D721Med (cell line): ENCODE results near the gene LYRM2.

Source experiments
- DNase-seq: peaks from one replicate; pipeline ENCODE4 v3.0.0; 2011; ENCODE audit warnings: low spot score; ENCODE audit not compliant: insufficient read length
- FAIRE-seq: peaks from 2 replicates; lab custom pipeline; 2011; peaks lifted over from hg19 to GRCh38; lab: Jason Lieb, UNC
- TF ChIP-seq, protein P1 (sequence below): IDR thresholded peaks from 2 replicates; pipeline ENCODE4 v1.5.1; 2012; ENCODE audit warnings: mild to moderate bottlenecking, control low read depth; ENCODE audit not compliant: insufficient read depth; ENCODE audit errors: missing control alignments

LYRM2 gene

DNA sequence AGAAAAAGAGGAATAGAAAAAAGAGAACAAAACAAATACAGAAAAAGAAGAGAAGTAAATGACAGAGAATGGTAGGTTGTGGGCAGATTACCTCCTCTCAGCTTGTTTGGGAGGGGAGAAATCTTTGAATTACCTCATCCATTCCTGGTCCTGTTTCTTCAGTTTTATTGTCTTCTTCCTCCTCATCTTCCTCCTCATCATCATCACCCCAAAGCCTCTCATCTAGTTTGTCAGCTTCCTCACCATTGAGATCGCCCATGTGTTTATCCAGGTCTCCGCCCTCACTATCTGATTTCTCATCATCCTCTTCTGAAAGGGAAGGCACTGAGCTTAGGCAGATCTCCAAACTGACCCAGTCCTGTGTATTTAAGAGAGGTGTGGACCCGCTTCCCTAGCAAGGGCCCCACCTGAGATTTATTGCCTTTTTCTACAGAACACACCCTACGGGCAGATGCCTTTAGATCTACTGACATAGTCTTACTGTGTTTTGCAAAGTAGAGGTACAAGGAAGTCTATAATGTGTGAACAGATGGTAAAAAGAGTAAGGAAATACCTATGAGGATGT, 24.2 kb upstream of the LYRM2 start:
- no peak for FAIRE-seq
- TF ChIP-seq, protein P1, sequence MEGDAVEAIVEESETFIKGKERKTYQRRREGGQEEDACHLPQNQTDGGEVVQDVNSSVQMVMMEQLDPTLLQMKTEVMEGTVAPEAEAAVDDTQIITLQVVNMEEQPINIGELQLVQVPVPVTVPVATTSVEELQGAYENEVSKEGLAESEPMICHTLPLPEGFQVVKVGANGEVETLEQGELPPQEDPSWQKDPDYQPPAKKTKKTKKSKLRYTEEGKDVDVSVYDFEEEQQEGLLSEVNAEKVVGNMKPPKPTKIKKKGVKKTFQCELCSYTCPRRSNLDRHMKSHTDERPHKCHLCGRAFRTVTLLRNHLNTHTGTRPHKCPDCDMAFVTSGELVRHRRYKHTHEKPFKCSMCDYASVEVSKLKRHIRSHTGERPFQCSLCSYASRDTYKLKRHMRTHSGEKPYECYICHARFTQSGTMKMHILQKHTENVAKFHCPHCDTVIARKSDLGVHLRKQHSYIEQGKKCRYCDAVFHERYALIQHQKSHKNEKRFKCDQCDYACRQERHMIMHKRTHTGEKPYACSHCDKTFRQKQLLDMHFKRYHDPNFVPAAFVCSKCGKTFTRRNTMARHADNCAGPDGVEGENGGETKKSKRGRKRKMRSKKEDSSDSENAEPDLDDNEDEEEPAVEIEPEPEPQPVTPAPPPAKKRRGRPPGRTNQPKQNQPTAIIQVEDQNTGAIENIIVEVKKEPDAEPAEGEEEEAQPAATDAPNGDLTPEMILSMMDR: no peak
- DNase-seq: no peak

DNA sequence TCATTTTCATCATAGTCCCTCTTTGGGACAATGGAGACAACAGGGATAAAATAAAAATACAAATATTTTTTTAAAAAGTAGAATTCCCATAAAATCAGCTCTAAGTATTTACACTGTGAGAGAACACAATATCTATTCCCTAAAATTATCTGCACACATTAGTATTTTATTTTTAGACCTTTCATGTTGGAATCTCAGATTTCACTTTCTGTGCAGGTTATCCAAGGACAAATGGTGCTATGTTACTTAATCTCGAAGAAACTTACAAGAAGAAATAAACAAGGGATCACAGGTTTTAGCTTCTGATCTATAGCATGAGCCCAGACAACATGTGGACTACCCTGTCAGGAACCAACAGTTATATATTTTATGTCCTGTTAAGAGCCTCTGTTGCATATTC, 23.0 kb upstream of the LYRM2 start:
- DNase-seq: no peak
- no peak for FAIRE-seq

DNA sequence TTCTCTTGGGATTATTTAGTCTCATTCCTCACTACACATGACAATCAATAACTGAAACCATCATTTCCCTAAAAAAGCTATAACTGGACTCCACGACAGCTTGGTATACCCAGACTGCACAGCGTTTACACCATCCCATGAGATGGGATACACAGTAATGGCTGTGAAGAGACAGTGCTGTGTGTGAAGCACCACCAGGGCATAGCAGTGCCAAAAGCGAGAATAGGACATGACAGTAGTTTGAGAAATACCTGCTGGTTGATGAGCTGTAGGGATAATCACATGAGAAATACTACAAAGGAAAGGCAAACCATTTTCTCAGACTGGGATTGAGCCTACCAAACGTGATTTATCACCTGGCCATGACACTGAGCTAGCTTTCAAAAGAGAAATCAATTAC, 22.4 kb upstream of the LYRM2 start:
- FAIRE-seq: no peak
- no peak for DNase-seq
- TF ChIP-seq, protein P1: no peak

More for the DNA sequence above, 23.0 kb upstream of the LYRM2 start:
- TF ChIP-seq, protein P1: no peak

DNA sequence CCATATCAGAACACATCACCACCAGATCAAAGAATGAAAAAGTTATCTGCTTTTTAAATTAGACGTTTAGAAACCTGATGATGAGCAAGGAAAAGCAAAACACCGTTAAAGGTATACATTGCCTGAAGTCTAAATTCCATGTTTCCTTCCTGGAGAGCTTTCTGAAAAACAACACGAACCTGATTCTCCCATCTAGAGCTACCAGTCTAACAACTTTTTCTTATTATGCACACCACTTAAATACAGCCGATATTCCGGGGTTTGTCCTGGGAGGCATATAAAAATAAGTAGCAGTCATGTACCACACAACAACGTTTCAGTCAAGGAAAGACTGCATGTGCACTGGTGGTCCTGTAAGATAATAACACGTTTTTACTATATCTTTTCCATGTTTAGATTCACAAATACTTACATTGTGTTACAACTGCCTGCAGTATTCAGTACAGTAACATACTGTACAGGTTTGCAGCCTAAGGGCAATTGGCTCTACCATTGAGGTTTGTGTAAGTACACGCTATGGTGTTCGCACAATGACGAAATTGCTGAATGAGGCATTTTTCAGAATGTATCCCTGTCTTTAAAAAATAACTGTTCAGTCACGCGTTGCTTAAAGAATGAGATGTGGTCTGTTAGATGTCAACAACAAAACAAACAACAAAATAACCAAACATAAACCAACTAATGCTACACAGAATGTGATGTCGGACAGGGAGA, 19.1 kb upstream of the LYRM2 start:
- FAIRE-seq (no peak), DNase-seq (no peak)
- TF ChIP-seq, protein P1: no peak

DNA sequence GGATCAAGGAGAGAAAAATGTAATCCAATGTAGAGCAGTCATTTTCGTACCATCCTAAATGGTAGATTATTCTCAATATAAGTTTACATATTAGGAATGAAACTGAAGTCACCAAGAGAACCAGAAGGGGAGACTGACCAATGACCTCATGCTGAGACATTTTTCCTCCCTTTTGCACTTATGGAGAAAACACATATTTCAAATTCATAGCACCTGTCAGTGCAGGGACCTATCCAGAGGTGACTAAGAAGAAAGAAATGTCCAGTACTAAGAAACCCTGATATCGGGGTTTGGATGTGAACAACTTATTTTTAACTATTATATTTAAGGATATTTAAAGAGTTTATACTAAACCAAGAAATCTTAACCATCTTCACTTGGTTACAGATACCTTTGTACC, 16.6 kb upstream of the LYRM2 start:
- TF ChIP-seq, protein P1: no peak
- FAIRE-seq (no peak), DNase-seq (no peak)

DNA sequence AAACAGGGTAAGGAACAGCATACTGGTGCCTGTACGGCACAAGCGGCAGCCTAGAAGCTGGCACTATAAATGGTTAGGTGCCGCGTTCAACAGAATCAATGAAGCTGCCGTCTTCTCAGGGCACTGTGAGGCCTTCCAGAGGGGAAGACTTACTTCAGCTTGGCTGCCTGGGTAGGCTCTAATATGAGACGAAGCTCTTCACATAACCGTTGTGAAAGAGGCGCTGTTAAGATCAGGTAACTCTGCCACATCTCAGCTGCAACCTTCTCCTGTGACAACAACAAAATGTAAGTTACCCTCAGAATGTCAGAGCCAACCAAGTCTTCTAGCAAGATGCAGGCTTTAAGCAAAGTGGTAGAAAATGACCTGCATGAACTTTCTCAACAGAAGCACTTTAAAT, 12.0 kb upstream of the LYRM2 start:
- no peak for FAIRE-seq

More for the DNA sequence above, 12.0 kb upstream of the LYRM2 start:
- no peak for DNase-seq
- TF ChIP-seq, protein P1: no peak
